ENCODE measurements around the gene CX3CR1. TPM values are rescaled to one million over a fixed set of nuclear protein-coding genes. Genes with fewer than 3 reads are reported as not detected.

CX3CR1 gene
- total and polyA plus RNA-seq, 8 donors, result 1.8 to 6.4 (median 4.6) TPM

DNA sequence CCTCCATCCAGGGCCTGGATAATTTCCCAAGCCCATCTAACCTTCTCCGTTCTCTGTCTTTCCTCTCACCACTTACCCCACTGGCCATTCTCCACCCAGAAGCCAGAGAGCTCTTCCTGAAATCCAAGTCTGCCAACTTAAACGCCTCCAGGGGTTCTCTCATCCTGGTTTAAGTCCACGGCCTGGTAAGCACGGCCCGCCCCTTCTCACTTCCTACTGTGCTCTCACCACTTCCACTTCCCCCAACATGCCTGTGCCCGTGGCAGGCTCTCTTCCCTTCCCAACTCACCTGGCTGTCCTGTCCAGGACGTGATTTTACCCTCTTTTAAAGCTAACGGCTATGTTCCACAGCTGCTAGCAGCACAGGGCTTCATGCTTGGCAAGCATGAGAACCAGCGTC, 1.7 kb upstream of the CX3CR1 start:
- Histone ChIP-seq H3K27ac (no peak overlapping the region), H3K4me1 (peaks cover 0 to 49% of the 10 kb centered on the region in 2 donors), H3K9me3 (no peaks in the 10 kb centered on the region), H3K4me3 (no peak overlapping the region), H3K27me3 (no peaks in the 10 kb centered on the region), H3K36me3 (no peaks in the 10 kb centered on the region)
- ATAC-seq (no peak), DNase-seq (no peak)
- intact Hi-C loops (cut with DNase I), result loop anchor here in 1 of 2 donors (5.0 kb wide), 1 partner anchor 74 kb away; no protein-coding TSS in a partner anchor
- TF ChIP-seq, protein P1, sequence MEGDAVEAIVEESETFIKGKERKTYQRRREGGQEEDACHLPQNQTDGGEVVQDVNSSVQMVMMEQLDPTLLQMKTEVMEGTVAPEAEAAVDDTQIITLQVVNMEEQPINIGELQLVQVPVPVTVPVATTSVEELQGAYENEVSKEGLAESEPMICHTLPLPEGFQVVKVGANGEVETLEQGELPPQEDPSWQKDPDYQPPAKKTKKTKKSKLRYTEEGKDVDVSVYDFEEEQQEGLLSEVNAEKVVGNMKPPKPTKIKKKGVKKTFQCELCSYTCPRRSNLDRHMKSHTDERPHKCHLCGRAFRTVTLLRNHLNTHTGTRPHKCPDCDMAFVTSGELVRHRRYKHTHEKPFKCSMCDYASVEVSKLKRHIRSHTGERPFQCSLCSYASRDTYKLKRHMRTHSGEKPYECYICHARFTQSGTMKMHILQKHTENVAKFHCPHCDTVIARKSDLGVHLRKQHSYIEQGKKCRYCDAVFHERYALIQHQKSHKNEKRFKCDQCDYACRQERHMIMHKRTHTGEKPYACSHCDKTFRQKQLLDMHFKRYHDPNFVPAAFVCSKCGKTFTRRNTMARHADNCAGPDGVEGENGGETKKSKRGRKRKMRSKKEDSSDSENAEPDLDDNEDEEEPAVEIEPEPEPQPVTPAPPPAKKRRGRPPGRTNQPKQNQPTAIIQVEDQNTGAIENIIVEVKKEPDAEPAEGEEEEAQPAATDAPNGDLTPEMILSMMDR (IDR thresholded peaks at IDR 0.05), result no peak

DNA sequence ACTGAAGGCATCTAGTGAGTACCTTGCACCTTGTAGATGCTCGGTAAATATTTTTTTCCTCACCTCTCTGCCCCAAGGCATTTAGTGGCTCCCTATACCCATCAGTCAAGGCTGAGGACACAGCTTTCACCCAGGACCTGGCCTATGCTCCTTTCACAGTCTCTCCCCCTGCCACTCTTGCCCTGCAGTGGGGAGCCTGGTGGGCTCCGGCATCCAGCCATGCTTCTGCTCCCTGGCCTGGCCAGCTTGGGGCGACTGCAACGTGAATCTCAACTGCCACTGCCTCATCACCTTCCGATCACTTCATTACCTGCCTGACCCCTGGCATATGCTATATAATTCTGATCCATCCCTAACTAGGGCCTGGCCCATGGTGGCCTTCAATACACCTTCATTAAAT, 735 bp upstream of the CX3CR1 start:
- TF ChIP-seq, protein P1 (IDR thresholded peaks at IDR 0.05), result no peak
- ATAC-seq (no peak), DNase-seq (no peak)
- intact Hi-C loops (cut with DNase I), result loop anchor here in 1 of 2 donors (5.0 kb wide), 1 partner anchor 73 kb away; no protein-coding TSS in a partner anchor
- Histone ChIP-seq H3K27me3 (no peaks in the 10 kb centered on the region), H3K27ac (no peak overlapping the region), H3K4me3 (no peak overlapping the region), H3K36me3 (no peaks in the 10 kb centered on the region), H3K9me3 (no peaks in the 10 kb centered on the region), H3K4me1 (peaks cover 0 to 50% of the 10 kb centered on the region in 2 donors)

DNA sequence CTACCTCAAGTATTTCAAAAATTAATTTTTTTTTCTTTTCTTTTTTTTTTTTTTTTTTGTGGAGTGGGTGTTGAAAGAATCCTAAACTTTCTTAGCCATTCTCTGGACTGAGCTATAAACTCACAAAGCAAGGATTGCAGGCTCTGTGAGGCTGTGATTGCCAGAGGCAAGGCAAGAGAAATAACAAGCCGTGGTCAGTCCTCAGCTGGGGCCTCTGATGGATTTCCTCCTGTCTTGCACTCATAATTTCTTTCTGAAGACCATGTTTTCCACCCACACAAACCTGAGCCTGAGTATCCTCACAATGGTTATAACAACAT, 1.3 kb downstream of the CX3CR1 start:
- DNase-seq (no peak), ATAC-seq (no peak)
- Histone ChIP-seq H3K9me3 (no peaks in the 10 kb centered on the region), H3K27ac (no peak overlapping the region), H3K4me3 (no peak overlapping the region), H3K4me1 (peaks cover 0 to 40% of the 10 kb centered on the region in 2 donors), H3K36me3 (no peaks in the 10 kb centered on the region), H3K27me3 (no peaks in the 10 kb centered on the region)
- TF ChIP-seq, protein P1 (IDR thresholded peaks at IDR 0.05), result no peak
- intact Hi-C loops (cut with DNase I), result no loop called here

DNA sequence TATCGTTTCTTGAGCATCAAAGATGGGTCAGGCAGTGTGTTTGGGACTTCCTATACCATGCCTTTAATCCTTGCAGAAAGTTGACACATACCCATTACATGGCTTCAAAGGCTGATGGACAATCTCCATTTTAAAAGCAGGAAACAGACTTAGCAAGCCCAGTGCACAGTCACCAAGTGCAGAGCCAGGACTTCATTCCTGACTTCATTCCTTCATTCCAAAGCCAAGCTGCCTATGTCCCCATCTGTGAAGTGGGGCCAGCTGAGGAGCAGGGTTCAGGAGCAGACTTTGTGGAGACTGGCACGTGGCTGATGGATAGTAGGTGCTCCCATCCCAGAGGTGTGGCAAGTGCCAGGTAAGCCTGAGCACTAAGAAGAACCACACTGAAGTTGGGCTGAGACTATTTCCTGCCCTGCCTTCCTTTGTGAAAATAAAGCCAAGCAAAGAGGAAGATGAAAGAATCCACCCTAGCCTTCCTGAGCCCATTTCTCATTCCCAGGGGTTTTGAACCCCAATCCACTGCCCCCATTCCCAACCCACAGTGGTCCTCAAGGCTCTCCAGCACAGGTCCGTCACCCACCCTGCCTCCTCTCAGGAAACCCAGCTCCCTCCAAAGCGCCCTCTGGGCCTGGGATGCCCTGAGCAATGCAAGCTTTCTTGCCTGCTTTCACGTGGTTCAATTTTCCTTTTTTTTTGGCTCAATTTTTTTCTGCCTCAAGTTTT, 1.8 kb downstream of the CX3CR1 start:
- Histone ChIP-seq H3K9me3 (no peaks in the 10 kb centered on the region), H3K4me1 (peaks cover 0 to 45% of the 10 kb centered on the region in 2 donors), H3K4me3 (no peak overlapping the region), H3K27me3 (no peaks in the 10 kb centered on the region), H3K27ac (no peak overlapping the region), H3K36me3 (no peaks in the 10 kb centered on the region)
- intact Hi-C loops (cut with DNase I), result no loop called here
- DNase-seq (no peak), ATAC-seq (no peak)
- TF ChIP-seq, protein P1 (IDR thresholded peaks at IDR 0.05), result no peak

DNA sequence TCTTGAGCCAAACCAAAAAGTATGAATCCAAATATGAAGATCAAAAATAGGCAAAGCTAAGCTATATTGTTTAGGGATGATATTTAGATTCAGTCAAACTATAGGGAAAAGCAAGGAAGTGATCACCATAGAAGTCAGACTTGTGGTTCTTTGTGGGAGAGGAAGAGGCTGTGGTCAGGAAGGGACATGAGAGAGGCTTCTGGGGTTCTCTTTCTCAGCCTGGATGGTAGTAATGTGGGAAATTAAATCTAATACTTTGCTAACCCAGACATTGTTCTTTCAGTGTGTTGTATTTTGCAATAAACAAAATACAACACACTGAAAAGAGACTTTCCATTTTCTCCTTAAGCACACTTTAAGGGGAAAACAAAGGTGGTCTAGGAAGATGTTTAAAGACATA, 3.1 kb downstream of the CX3CR1 start:
- H3K9me3 ChIP-seq, result no peaks in the 10 kb centered on the region
- DNase-seq (no peak), ATAC-seq (no peak)
- peaks cover 0 to 59% of the 10 kb centered on the region in 2 donors for H3K4me1 ChIP-seq
- no peaks in the 10 kb centered on the region for H3K36me3 ChIP-seq
- TF ChIP-seq, protein P1 (IDR thresholded peaks at IDR 0.05), result no peak
- no peak overlapping the region for H3K27ac ChIP-seq
- H3K27me3 ChIP-seq, result no peaks in the 10 kb centered on the region
- intact Hi-C loops (cut with DNase I), result no loop called here
- no peak overlapping the region for H3K4me3 ChIP-seq

Measured in left lung (tissue), 10 donors.